NCI-H82 treated with DMSO at 0.1 percent for 48 hours (cell line): ENCODE data around the gene OARD1.

Experiments
- DNase-seq: peaks from one replicate; lab custom pipeline; 2025; ENCODE audit not compliant: unreplicated experiment; lab: John Stamatoyannopoulos, UW

The OARD1 gene, protein sequence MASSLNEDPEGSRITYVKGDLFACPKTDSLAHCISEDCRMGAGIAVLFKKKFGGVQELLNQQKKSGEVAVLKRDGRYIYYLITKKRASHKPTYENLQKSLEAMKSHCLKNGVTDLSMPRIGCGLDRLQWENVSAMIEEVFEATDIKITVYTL

GRCh38 chr6:41071923-41072835 is at the start of gene OARD1:
Gene OARD1 (minus strand): TSS chr6:41072356. CDS start chr6:41071634, 722 bp downstream.
- peak; percentile 98 for DNase-seq

DNA sequence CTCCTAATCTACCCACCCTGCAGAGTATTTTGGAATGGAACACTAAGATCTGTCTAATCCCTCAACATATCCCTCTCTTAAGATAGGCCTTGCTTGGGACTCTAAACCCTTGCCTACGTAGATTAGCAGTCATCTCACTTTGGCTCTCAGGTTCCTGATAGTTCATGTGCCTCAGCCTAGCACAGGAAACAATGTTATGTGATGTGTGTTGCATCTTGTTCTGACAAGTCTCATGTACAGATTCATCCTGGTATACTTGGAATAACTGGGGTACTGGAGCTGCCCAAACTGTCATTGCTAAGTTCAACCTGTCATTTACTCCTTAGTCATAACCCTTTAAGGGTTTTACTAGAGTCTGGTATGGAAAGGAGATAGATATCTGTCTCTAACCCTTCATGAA is 47.9 kb upstream of the OARD1 start:
- DNase-seq, result no peak

- DNase-seq, result no peak
These were observed 47.4 kb upstream of the OARD1 start for GRCh38 chr6:41119508-41119907.

DNA sequence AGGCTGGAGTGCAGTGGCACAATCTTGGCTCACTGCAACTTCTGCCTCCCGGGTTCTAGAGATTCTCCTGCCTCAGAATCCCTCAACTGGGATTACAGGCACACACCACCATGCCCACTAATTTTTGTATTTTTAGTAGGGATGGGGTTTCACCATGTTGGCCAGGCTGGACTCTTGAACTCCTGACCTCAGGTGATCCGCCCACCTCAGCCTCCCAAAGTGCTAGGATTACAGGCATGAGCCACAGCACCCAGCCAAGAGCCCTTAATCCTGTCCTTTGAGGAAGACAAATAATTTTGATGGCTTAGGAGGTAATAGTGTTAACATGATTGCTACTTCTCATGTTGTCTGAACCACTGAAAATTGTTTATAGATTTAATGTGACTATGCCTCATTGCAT is 42.9 kb upstream of the OARD1 start:
- peak; percentile 69 for DNase-seq

DNA sequence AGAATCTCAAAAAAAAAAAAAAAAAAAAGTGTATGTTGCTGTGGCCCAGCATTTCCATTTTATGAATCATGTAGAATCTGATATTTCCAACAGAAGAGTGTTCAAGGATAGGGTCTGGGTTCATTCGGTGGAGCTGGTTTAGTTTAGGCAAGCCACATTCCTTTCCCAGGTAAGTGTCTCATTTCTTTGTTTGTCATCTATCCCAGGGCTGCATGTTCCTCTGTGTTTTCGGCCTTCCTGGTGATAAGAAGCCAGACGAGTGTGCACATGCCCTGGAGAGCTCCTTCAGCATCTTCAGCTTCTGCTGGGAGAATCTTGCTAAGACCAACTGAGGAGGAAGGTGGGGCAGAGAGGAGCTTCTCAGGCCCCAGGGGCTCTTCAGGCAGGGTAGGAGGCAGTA is 38.9 kb upstream of the OARD1 start:
- no peak for DNase-seq

DNA sequence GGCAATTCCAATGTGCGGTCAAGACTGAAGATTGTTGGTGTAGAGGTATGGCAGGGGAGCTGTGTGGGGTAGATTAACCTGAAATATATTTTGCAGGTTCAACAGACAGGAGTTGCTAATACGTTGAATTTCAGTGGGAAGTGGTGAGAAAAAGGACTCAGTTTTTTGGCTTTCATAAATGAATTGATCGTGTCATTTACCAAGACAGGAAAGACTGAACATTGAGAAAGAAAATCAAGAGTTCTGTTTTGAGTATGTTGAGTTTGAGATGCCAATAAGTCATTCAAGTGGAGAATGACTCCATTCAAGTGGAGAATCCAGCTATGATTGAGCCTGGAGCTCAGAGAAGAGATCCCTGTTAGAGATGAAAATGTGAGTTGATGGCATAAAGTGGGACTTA is 31.7 kb upstream of the OARD1 start:
- DNase-seq, result no peak

GRCh38 chr6:41100871-41101287 is 28.7 kb upstream of the OARD1 start:
- no peak for DNase-seq

DNA sequence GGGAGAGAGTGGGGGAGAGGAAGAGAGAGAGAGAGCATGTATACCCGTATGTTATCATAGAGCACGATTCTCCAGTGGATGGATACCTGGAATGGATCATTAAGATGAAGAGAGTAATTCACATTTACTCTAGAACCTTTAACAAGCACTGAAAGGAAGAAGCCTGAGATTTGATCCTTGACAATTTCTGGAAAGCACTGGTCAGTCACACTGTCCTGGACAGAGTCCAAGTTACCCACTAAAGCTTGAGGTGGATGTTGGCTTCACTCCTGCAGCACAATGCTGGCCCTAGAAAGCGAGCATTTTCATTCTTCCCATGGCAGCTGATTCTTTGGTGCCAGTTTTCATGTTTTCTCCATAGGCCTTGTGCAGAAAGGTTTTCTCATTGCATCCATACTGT is 26.2 kb upstream of the OARD1 start:
- DNase-seq, result no peak

GRCh38 chr6:41097467-41098090 is 25.4 kb upstream of the OARD1 start:
- no peak for DNase-seq

GRCh38 chr6:41093729-41094128 is 21.6 kb upstream of the OARD1 start:
- DNase-seq, result no peak

- DNase-seq, result no peak
These were observed 20.4 kb upstream of the OARD1 start for GRCh38 chr6:41092421-41093140.

GRCh38 chr6:41090841-41091761 is 18.9 kb upstream of the OARD1 start:
- DNase-seq, result no peak

- no peak for DNase-seq
These were observed 16.3 kb upstream of the OARD1 start for GRCh38 chr6:41088451-41088850.

DNA sequence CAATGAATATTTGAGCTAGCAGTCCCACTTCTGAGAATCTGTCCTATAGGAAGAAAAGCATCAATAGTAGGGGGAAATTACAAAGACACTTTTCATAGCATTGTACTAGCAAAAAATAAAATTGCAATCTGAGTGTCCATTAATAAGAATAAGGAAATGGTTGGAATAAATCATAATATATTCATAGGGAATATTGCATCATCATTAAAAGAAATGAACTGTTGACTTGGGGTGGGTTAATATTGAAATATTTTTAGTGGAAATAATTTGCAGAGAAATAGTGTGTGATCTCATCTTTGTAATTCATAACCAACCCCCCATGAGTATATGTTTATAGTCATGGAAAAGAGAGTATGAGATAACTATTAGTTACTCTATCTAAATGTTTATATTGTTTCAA is 13.0 kb upstream of the OARD1 start:
- DNase-seq, result no peak

DNA sequence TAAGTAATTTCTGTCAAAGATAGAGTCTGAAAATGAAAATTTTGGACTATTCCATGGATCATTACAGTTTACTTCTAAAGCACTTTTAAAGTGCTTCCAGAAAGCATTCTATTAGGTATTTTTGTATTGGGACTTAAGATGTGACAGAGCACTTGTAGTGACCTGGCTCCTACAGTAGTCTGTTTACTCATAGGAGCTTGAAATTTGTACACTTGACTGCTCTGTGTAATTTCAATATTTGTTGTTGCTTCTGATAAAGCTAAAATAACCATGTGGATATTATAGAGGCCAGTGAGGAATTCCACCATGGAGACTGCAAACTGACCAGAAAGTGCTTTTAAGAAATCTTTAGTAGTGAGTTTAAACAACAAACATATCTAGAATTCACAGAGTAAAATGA is 10.9 kb upstream of the OARD1 start:
- no peak for DNase-seq

GRCh38 chr6:41080621-41081020 is 8.5 kb upstream of the OARD1 start:
- no peak for DNase-seq

DNA sequence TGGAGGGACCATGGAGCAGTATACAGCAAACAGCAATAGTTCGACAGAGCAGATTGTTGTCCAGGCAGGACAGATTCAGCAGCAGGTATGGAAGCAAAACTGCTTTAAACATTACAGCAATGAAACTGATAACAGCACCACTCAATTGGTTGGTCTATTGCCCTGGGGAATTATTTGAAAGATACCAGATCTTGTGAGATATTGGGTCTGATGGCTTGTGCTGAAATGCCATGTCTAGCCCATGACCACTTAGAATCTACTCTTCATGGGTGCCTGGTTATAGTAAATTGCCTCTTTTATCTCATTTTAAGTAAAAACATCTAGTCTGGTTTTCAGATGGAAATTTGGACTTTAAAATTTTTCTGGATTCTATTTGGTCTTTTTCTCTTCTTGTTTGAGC is 6.9 kb upstream of the OARD1 start:
- DNase-seq, result no peak

DNA sequence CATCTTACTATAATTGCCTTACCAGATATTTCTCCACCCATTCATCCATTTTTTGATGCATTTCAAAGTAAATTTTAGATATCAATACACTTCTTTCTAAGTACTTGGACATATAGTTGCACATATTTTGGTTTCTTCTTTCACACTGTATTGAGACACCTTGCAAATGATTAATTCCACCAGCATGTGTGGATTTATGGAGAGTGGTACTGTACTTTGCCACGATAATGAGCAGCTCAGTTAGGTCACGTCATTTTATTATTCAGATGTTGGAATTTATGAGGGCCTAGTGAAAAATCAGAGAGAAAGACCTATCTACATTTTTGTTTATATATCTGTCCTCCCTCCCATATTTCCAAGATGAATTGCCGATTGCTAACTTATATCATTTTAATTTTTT is 5.9 kb upstream of the OARD1 start:
- DNase-seq, result no peak

GRCh38 chr6:41077536-41077935 is 5.4 kb upstream of the OARD1 start:
- DNase-seq, result no peak
